Mononuclear cell (primary cell): Measurements from ENCODE around the gene NR2C1. TPM values are rescaled to one million over a fixed set of nuclear protein-coding genes. Genes with fewer than 3 reads are reported as not detected.
"Not testable (repeated sequence)": the region's sequence is repeated elsewhere in the genome, so short reads cannot be mapped to it uniquely, and the experiment has no call there.

ENCODE experiments used
- H3K27me3 ChIP-seq: 2 replicates; pipeline ENCODE4 v1.6.0; 2011; ENCODE audit warnings: low read length, control low read depth; ENCODE audit not compliant: insufficient read depth
- H3K4me1 ChIP-seq: 2 replicates; pipeline ENCODE4 v1.5.1; 2011; ENCODE audit warnings: mild to moderate bottlenecking, low read length, control low read depth; ENCODE audit not compliant: insufficient read depth
- H3K4me3 ChIP-seq: 2 replicates; pipeline ENCODE4 v1.5.1; 2011; ENCODE audit warnings: mild to moderate bottlenecking, low read length, moderate library complexity
- H3K9me3 ChIP-seq: 2 replicates; pipeline ENCODE4 v1.5.1; 2011; ENCODE audit warnings: low read depth, mild to moderate bottlenecking, control low read depth, low read length
- total RNA-seq: library from RNA; depleted of rRNA; stranded (reverse); fragments of >200 nt; gene quantifications from one replicate; pipeline ENCODE4 v1.2.3, GENCODE V29; 2012

The NR2C1 gene
- total RNA-seq, 1 donor: 49.3 TPM

GRCh38 chr12:94998326-94998725 is 75.1 kb downstream of the NR2C1 start:
- Histone ChIP-seq H3K4me3 (no peak overlapping the region), H3K9me3 (no peaks in the 10 kb centered on the region), H3K4me1 (peaks cover 36% of the 10 kb centered on the region), H3K27me3 (no peaks in the 10 kb centered on the region)

GRCh38 chr12:94997726-94998125 is 75.7 kb downstream of the NR2C1 start:
- Histone ChIP-seq H3K4me3 (no peak overlapping the region), H3K9me3 (no peaks in the 10 kb centered on the region), H3K4me1 (peaks cover 30% of the 10 kb centered on the region), H3K27me3 (no peaks in the 10 kb centered on the region)

- H3K27me3 ChIP-seq: no peaks in the 10 kb centered on the region
- no peak overlapping the region for H3K4me3 ChIP-seq
- peaks cover 26% of the 10 kb centered on the region for H3K4me1 ChIP-seq
- H3K9me3 ChIP-seq: no peaks in the 10 kb centered on the region
Observed at GRCh38 chr12:94997061-94997460, 76.4 kb downstream of the NR2C1 start.

GRCh38 chr12:94994312-94994711 is 79.1 kb downstream of the NR2C1 start:
- no peaks in the 10 kb centered on the region for H3K27me3 ChIP-seq
- no peaks in the 10 kb centered on the region for H3K9me3 ChIP-seq
- H3K4me3 ChIP-seq: no peak overlapping the region
- H3K4me1 ChIP-seq: peaks cover 10% of the 10 kb centered on the region

GRCh38 chr12:94993855-94994254 is 79.6 kb downstream of the NR2C1 start:
- H3K4me1 ChIP-seq: peaks cover 11% of the 10 kb centered on the region
- not testable (repeated sequence) for H3K4me3 ChIP-seq, H3K27me3 ChIP-seq, H3K9me3 ChIP-seq

- H3K4me1 ChIP-seq: peaks cover 18% of the 10 kb centered on the region
- no peak overlapping the region for H3K4me3 ChIP-seq
- H3K9me3 ChIP-seq: no peaks in the 10 kb centered on the region
- H3K27me3 ChIP-seq: no peaks in the 10 kb centered on the region
Observed at GRCh38 chr12:94990222-94990621, 83.2 kb downstream of the NR2C1 start.

- H3K4me1 ChIP-seq: peaks cover 18% of the 10 kb centered on the region
- H3K9me3 ChIP-seq: no peaks in the 10 kb centered on the region
- no peaks in the 10 kb centered on the region for H3K27me3 ChIP-seq
- no peak overlapping the region for H3K4me3 ChIP-seq
Observed at GRCh38 chr12:94988471-94988870, 84.9 kb downstream of the NR2C1 start.

- Histone ChIP-seq H3K27me3 (no peaks in the 10 kb centered on the region), H3K4me1 (peaks cover 18% of the 10 kb centered on the region), H3K4me3 (no peak overlapping the region), H3K9me3 (no peaks in the 10 kb centered on the region)
Observed at GRCh38 chr12:94987801-94988200, 85.6 kb downstream of the NR2C1 start.

- Histone ChIP-seq H3K4me1 (peaks cover 19% of the 10 kb centered on the region), H3K9me3 (no peaks in the 10 kb centered on the region), H3K27me3 (no peaks in the 10 kb centered on the region), H3K4me3 (no peak overlapping the region)
Observed at GRCh38 chr12:94987076-94987669, 86.2 kb downstream of the NR2C1 start.

- not testable (repeated sequence) for H3K27me3 ChIP-seq, H3K9me3 ChIP-seq, H3K4me3 ChIP-seq
- peaks cover 18% of the 10 kb centered on the region for H3K4me1 ChIP-seq
Observed at GRCh38 chr12:94985099-94985498, 88.3 kb downstream of the NR2C1 start.

GRCh38 chr12:94983321-94983720 is 90.1 kb downstream of the NR2C1 start:
- Histone ChIP-seq H3K4me3 (no peak overlapping the region), H3K9me3 (no peaks in the 10 kb centered on the region), H3K4me1 (peaks cover 11% of the 10 kb centered on the region), H3K27me3 (no peaks in the 10 kb centered on the region)

- no peaks in the 10 kb centered on the region for H3K9me3 ChIP-seq
- H3K27me3 ChIP-seq: no peaks in the 10 kb centered on the region
- H3K4me1 ChIP-seq: peaks cover 9% of the 10 kb centered on the region
Observed at GRCh38 chr12:94982456-94982855, 91.0 kb downstream of the NR2C1 start.

GRCh38 chr12:94980577-94980976 is 92.8 kb downstream of the NR2C1 start:
- Histone ChIP-seq H3K9me3 (no peaks in the 10 kb centered on the region), H3K4me3 (no peak overlapping the region), H3K4me1 (peaks cover 5% of the 10 kb centered on the region), H3K27me3 (no peaks in the 10 kb centered on the region)

More at GRCh38 chr12:94982456-94982855, 91.0 kb downstream of the NR2C1 start:
- no peak overlapping the region for H3K4me3 ChIP-seq

GRCh38 chr12:94979941-94980340 is 93.5 kb downstream of the NR2C1 start:
- Histone ChIP-seq H3K27me3 (no peaks in the 10 kb centered on the region), H3K9me3 (no peaks in the 10 kb centered on the region), H3K4me3 (no peak overlapping the region), H3K4me1 (peaks cover 5% of the 10 kb centered on the region)

GRCh38 chr12:94977766-94978468 is 95.5 kb downstream of the NR2C1 start:
- Histone ChIP-seq H3K4me1 (peaks cover 5% of the 10 kb centered on the region), H3K4me3 (no peak overlapping the region), H3K9me3 (no peaks in the 10 kb centered on the region), H3K27me3 (no peaks in the 10 kb centered on the region)

- H3K27me3 ChIP-seq: no peaks in the 10 kb centered on the region
- H3K9me3 ChIP-seq: no peaks in the 10 kb centered on the region
- no peaks in the 10 kb centered on the region for H3K4me1 ChIP-seq
- H3K4me3 ChIP-seq: no peak overlapping the region
Observed at GRCh38 chr12:94973221-94973620, 100.2 kb downstream of the NR2C1 start.
